ENCODE data around the gene PIK3CA.
A peak's percentile ranks its signal among the peaks of the same experiment; 100 is the strongest.

GRCh38 chr3:179147873-179148615, at the start of gene PIK3CA:
- TF ChIP-seq CTCF (IDR thresholded peaks at IDR 0.05) = no peak
- no peak for TF ChIP-seq SIN3A (IDR thresholded peaks at IDR 0.05; ENCODE audit: borderline replicate concordance, insufficient read depth, low read depth, low read length)
- TF ChIP-seq TCF7L2 (IDR thresholded peaks at IDR 0.05; ENCODE audit: low read depth, low read length) = no peak
- peak; percentile 49; the same call in 1 of the 2 replicates for TF ChIP-seq POLR2AphosphoS5 (IDR thresholded peaks at IDR 0.05; ENCODE audit: low read depth, low read length)
